Transverse colon (tissue), 4 donors: ENCODE results near the gene CEBPB.

Experiments
- POLR2AphosphoS5 ChIP-seq, 3 donors: sonication (generic); formaldehyde crosslinking; IDR thresholded peaks; one replicate each; pipeline ENCODE4 v1.6.1; 2016; ENCODE audit warnings: antibody characterized with exemption in 3 of 3
- TF ChIP-seq, protein P1 (sequence below), 5 experiments: fragments of 200-600 bp in 3 of 5; fragments of 450-650 bp in 2 of 5; sonication (generic) in 3 of 5; IDR thresholded peaks; 1 replicate in 2 of 5; 2 replicates in 3 of 5; pipeline ENCODE4 v1.5.1; 2016 to 2017; ENCODE audit warnings: antibody characterized with exemption in 5 of 5, inconsistent platforms in 3 of 5, mild to moderate bottlenecking in 2 of 5, moderate library complexity in 1 of 5

DNA sequence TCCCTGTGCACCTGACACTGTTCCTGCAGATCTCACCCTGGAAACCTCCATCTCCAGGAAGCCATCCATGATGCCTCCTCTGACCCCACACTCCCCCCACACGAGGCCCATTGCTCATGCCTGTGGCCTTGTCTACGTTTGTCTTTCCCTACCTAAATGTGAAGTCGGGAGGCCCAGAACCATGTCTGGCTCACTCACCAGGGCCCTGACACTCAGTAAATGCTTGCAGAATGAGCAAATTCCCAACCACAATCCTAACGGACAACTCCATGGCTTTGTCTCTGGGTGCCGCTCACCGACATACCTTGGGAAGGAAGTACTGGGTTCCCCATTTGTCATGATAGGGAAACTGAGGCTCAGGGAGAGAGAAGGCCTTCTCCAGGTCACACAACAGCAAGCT lies 44.4 kb upstream of the CEBPB start:
- TF ChIP-seq POLR2AphosphoS5 (IDR thresholded peaks at IDR 0.05): no peak
- TF ChIP-seq, protein P1, sequence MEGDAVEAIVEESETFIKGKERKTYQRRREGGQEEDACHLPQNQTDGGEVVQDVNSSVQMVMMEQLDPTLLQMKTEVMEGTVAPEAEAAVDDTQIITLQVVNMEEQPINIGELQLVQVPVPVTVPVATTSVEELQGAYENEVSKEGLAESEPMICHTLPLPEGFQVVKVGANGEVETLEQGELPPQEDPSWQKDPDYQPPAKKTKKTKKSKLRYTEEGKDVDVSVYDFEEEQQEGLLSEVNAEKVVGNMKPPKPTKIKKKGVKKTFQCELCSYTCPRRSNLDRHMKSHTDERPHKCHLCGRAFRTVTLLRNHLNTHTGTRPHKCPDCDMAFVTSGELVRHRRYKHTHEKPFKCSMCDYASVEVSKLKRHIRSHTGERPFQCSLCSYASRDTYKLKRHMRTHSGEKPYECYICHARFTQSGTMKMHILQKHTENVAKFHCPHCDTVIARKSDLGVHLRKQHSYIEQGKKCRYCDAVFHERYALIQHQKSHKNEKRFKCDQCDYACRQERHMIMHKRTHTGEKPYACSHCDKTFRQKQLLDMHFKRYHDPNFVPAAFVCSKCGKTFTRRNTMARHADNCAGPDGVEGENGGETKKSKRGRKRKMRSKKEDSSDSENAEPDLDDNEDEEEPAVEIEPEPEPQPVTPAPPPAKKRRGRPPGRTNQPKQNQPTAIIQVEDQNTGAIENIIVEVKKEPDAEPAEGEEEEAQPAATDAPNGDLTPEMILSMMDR (IDR thresholded peaks at IDR 0.05): no peak
